H9 (cell line): ENCODE results near the gene CLK2. TPM values are rescaled to one million over a fixed set of nuclear protein-coding genes. Genes with fewer than 3 reads are reported as not detected.

ENCODE experiments used
- DNase-seq: peaks from one replicate; pipeline ENCODE4 v3.0.0-alpha.2; 2017
- H2AFZ ChIP-seq: one replicate; pipeline ENCODE4 v1.6.1; 2013; ENCODE audit warnings: mild to moderate bottlenecking, low read length, control low read depth, moderate library complexity
- H2AK5ac ChIP-seq: 2 replicates; pipeline ENCODE4 v1.6.1; 2013; ENCODE audit warnings: low read length, control low read depth, mixed read lengths; ENCODE audit not compliant: insufficient read length
- H2BK120ac ChIP-seq: one replicate; pipeline ENCODE4 v1.6.1; 2013; ENCODE audit warnings: low read depth, mild to moderate bottlenecking, low read length, control low read depth, inconsistent platforms; ENCODE audit not compliant: poor library complexity, severe bottlenecking
- H2BK12ac ChIP-seq: 2 replicates; pipeline ENCODE4 v1.6.1; 2013; ENCODE audit warnings: low read length, control low read depth, mixed read lengths, low read depth; ENCODE audit not compliant: insufficient read length
- H2BK15ac ChIP-seq: 2 replicates; pipeline ENCODE4 v1.6.1; 2013; ENCODE audit warnings: low read depth, low read length, control low read depth
- H2BK20ac ChIP-seq: one replicate; pipeline ENCODE4 v1.6.1; 2013; ENCODE audit warnings: low read depth, mild to moderate bottlenecking, low read length, control low read depth, inconsistent platforms; ENCODE audit not compliant: poor library complexity, severe bottlenecking
- H2BK5ac ChIP-seq: 2 replicates; pipeline ENCODE4 v1.6.1; 2013; ENCODE audit warnings: low read length, control low read depth, mixed read lengths; ENCODE audit not compliant: insufficient read length
- H3K14ac ChIP-seq: 2 replicates; pipeline ENCODE4 v1.6.1; 2013; ENCODE audit warnings: low read length, control low read depth; ENCODE audit not compliant: insufficient read depth
- H3K18ac ChIP-seq: 2 replicates; pipeline ENCODE4 v1.6.1; 2013; ENCODE audit warnings: low read depth, mild to moderate bottlenecking, mixed read lengths, low read length, control low read depth; ENCODE audit not compliant: insufficient read length
- H3K23ac ChIP-seq: 2 replicates; pipeline ENCODE4 v1.6.1; 2013; ENCODE audit warnings: low read length, control low read depth, mixed read lengths, low read depth; ENCODE audit not compliant: insufficient read length
- H3K23me2 ChIP-seq: 2 replicates; pipeline ENCODE4 v1.6.1; 2013; ENCODE audit warnings: low read depth, mild to moderate bottlenecking, mixed read lengths, low read length, control low read depth; ENCODE audit not compliant: insufficient read length, poor library complexity, severe bottlenecking
- H3K27ac ChIP-seq: 2 replicates; pipeline ENCODE4 v1.5.1; 2013; ENCODE audit warnings: low read length, control low read depth, mixed read lengths, low read depth; ENCODE audit not compliant: insufficient read length
- H3K27me3 ChIP-seq: 2 replicates; pipeline ENCODE4 v1.6.1; 2013; ENCODE audit warnings: low read length, control low read depth, inconsistent platforms; ENCODE audit not compliant: insufficient read depth
- H3K4ac ChIP-seq: 2 replicates; pipeline ENCODE4 v1.6.1; 2013; ENCODE audit warnings: low read depth, mild to moderate bottlenecking, control low read depth, inconsistent platforms, low read length, moderate library complexity
- H3K4me1 ChIP-seq: 2 replicates; pipeline ENCODE4 v1.6.1; 2013; ENCODE audit warnings: low read length, control low read depth, inconsistent platforms; ENCODE audit not compliant: insufficient read depth
- H3K4me2 ChIP-seq: 2 replicates; pipeline ENCODE4 v1.6.1; 2013; ENCODE audit warnings: low read length, control low read depth, mixed read lengths; ENCODE audit not compliant: insufficient read length, insufficient read depth
- H3K56ac ChIP-seq: 2 replicates; pipeline ENCODE4 v1.6.1; 2013; ENCODE audit warnings: low read depth, mild to moderate bottlenecking, mixed read lengths, low read length, control low read depth; ENCODE audit not compliant: insufficient read length
- H3K79me1 ChIP-seq: 2 replicates; pipeline ENCODE4 v1.6.1; 2013; ENCODE audit warnings: low read depth, mild to moderate bottlenecking, moderate library complexity, low read length, control low read depth, inconsistent platforms; ENCODE audit not compliant: insufficient read depth, poor library complexity, severe bottlenecking
- H3K79me2 ChIP-seq: 2 replicates; pipeline ENCODE4 v1.6.1; 2013; ENCODE audit warnings: low read length, control low read depth, inconsistent platforms; ENCODE audit not compliant: insufficient read depth
- H3K9ac ChIP-seq: 2 replicates; pipeline ENCODE4 v1.6.1; 2013; ENCODE audit warnings: low read length, control low read depth, mixed read lengths; ENCODE audit not compliant: insufficient read length; ENCODE audit errors: extremely low read depth
- H3K9me3 ChIP-seq: one replicate; pipeline ENCODE4 v1.6.1; 2013; ENCODE audit warnings: low read depth, low read length, inconsistent platforms; ENCODE audit not compliant: control insufficient read depth
- H3T11ph ChIP-seq: one replicate; pipeline ENCODE4 v1.6.1; 2013; ENCODE audit warnings: mild to moderate bottlenecking, low read length, control low read depth, inconsistent platforms
- H4K20me1 ChIP-seq: one replicate; pipeline ENCODE4 v1.6.1; 2013; ENCODE audit not compliant: control insufficient read depth, insufficient read length, insufficient read depth
- H4K5ac ChIP-seq: 2 replicates; pipeline ENCODE4 v1.6.1; 2013; ENCODE audit warnings: low read depth, mild to moderate bottlenecking, mixed read lengths, low read length, control low read depth; ENCODE audit not compliant: insufficient read length
- H4K8ac ChIP-seq: replicated peaks from 2 replicates; pipeline ENCODE4 v1.6.1; 2013; ENCODE audit warnings: low read length, control low read depth, mixed read lengths, low read depth; ENCODE audit not compliant: insufficient read length
- H4K91ac ChIP-seq: 2 replicates; pipeline ENCODE4 v1.6.1; 2013; ENCODE audit warnings: low read depth, mild to moderate bottlenecking, moderate library complexity, mixed read lengths, low read length, control low read depth; ENCODE audit not compliant: insufficient read length
- H3K27ac Mint-ChIP-seq, 3 experiments: 2 replicates in 2 of 3; 3 replicates in 1 of 3; pipeline ENCODE4 v1.8.0; 2020 to 2021; ENCODE audit warnings: mixed read lengths in 3 of 3, mild to moderate bottlenecking in 1 of 3, moderate library complexity in 1 of 3
- H3K27me3 Mint-ChIP-seq: 2 replicates; pipeline ENCODE4 v1.8.0; 2021; ENCODE audit warnings: low read depth, mild to moderate bottlenecking, moderate library complexity, mixed read lengths
- H3K36me3 Mint-ChIP-seq, 3 experiments: 2 replicates in 2 of 3; 3 replicates in 1 of 3; pipeline ENCODE4 v1.8.0; 2020 to 2021; ENCODE audit warnings: low read depth in 3 of 3, mixed read lengths in 3 of 3; ENCODE audit not compliant: insufficient read depth in 1 of 3
- H3K4me1 Mint-ChIP-seq, 2 experiments: 2 replicates each; pipeline ENCODE4 v1.8.0; 2020; ENCODE audit warnings: mixed read lengths in 2 of 2
- H3K4me3 Mint-ChIP-seq, 2 experiments: 2 replicates in 1 of 2; 3 replicates in 1 of 2; pipeline ENCODE4 v1.8.0; 2020 to 2021; ENCODE audit warnings: mild to moderate bottlenecking in 2 of 2, mixed read lengths in 2 of 2, moderate library complexity in 1 of 2
- H3K9me3 Mint-ChIP-seq, 2 experiments: 2 replicates in 1 of 2; 3 replicates in 1 of 2; pipeline ENCODE4 v1.8.0; 2020; ENCODE audit warnings: mild to moderate bottlenecking in 2 of 2, mixed read lengths in 2 of 2, moderate library complexity in 1 of 2
- WGBS: extraction: QIAGEN DNeasy Blood & Tissue Kit; methylation state at CpG from one replicate; pipeline ENCODE4 v1.1.7; 2013; ENCODE audit warnings: missing lambda C conversion rate, low lambda C conversion rate, mixed read lengths; ENCODE audit not compliant: insufficient read length; ENCODE audit errors: extremely low coverage; 5-methylcytosine and 5-hydroxymethylcytosine counted together
- total RNA-seq: library from RNA; stranded (reverse); gene quantifications from 2 replicates; pipeline ENCODE4 v1.2.1, GENCODE V29; 2021
- TF ChIP-seq, protein P1 (sequence below): fragments of 200-600 bp; sonication (generic); conservative IDR thresholded peaks from 3 replicates; pipeline ENCODE4 v1.8.0; 2021; ENCODE audit warnings: antibody characterized with exemption, mild to moderate bottlenecking

Gene CLK2
- total RNA-seq, 1 experiment from 2014 or later, result 77.5 TPM

DNA sequence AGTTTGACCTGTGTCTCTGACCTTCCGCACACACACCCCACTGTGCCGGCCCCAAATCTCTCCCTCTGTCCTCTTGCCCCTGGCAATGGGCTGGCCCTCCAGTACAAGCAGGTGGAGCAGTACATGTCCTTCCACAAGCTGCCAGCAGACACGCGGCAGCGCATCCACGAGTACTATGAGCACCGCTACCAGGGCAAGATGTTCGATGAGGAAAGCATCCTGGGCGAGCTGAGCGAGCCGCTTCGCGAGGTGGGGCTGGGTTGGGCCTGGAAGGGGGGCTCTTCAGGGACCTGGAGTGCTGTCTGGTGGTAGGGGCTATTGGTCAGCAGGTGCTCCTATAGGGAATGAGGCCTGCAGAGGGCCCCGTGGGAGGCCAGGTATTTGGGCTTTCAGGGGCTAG is 11.8 kb upstream of the CLK2 start:
- Mint-ChIP-seq H3K9me3 (no peaks in the 10 kb centered on the region), H3K4me3 (no peak overlapping the region), H3K27me3 (no peaks in the 10 kb centered on the region), H3K36me3 (peaks cover 4 to 12% (median 4%) of the 10 kb centered on the region in 3 experiments; a peak in 4 of 7 replicates), H3K27ac (peak overlapping the region in 2 of 3 experiments; percentile 2 to 21; a peak in 3 of 7 replicates), H3K4me1 (peaks cover 0 to 3% of the 10 kb centered on the region in 2 experiments; a peak in 1 of 4 replicates)
- no peak overlapping the region for H3K14ac ChIP-seq
- no peak overlapping the region for H3K4me2 ChIP-seq
- no peak overlapping the region for H3K4ac ChIP-seq
- no peak overlapping the region for H3K56ac ChIP-seq
- H3K9me3 ChIP-seq, result no peaks in the 10 kb centered on the region
- no peak overlapping the region for H2BK5ac ChIP-seq
- H3T11ph ChIP-seq, result no peak overlapping the region
- H3K27ac ChIP-seq, result no peak overlapping the region
- H2AK5ac ChIP-seq, result no peak overlapping the region
- TF ChIP-seq, protein P1, sequence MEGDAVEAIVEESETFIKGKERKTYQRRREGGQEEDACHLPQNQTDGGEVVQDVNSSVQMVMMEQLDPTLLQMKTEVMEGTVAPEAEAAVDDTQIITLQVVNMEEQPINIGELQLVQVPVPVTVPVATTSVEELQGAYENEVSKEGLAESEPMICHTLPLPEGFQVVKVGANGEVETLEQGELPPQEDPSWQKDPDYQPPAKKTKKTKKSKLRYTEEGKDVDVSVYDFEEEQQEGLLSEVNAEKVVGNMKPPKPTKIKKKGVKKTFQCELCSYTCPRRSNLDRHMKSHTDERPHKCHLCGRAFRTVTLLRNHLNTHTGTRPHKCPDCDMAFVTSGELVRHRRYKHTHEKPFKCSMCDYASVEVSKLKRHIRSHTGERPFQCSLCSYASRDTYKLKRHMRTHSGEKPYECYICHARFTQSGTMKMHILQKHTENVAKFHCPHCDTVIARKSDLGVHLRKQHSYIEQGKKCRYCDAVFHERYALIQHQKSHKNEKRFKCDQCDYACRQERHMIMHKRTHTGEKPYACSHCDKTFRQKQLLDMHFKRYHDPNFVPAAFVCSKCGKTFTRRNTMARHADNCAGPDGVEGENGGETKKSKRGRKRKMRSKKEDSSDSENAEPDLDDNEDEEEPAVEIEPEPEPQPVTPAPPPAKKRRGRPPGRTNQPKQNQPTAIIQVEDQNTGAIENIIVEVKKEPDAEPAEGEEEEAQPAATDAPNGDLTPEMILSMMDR, result no peak
- H2BK15ac ChIP-seq, result no peak overlapping the region
- H4K5ac ChIP-seq, result no peak overlapping the region
- no peak overlapping the region for H2BK12ac ChIP-seq
- H3K4me1 ChIP-seq, result no peaks in the 10 kb centered on the region
- no peak overlapping the region for H2BK20ac ChIP-seq
- no peak overlapping the region for H2BK120ac ChIP-seq
- H3K27me3 ChIP-seq, result no peaks in the 10 kb centered on the region
- H2AFZ ChIP-seq, result no peak overlapping the region
- DNase-seq, result no peak
- no CpG with 5 or more reads among the region's 14 CpGs for WGBS
- H3K79me1 ChIP-seq, result no peaks in the 10 kb centered on the region
- no peak overlapping the region for H4K91ac ChIP-seq
- H4K20me1 ChIP-seq, result no peaks in the 10 kb centered on the region
- H4K8ac ChIP-seq, result no peak overlapping the region
- no peaks in the 10 kb centered on the region for H3K79me2 ChIP-seq
- H3K18ac ChIP-seq, result no peak overlapping the region
- H3K9ac ChIP-seq, result no peak overlapping the region
- H3K23ac ChIP-seq, result no peak overlapping the region
- H3K23me2 ChIP-seq, result peaks cover 3% of the 10 kb centered on the region
